HEK293T (cell line): Measurements from ENCODE around the gene AKIRIN2.

Experiments
- ARNT ChIP-seq: fragments of 450-650 bp; IDR thresholded peaks from 2 replicates; pipeline ENCODE4 v1.6.1; 2017; ENCODE audit warnings: mild to moderate bottlenecking
- BHLHE40 ChIP-seq: fragments of 450-650 bp; IDR thresholded peaks from 2 replicates; pipeline ENCODE4 v1.6.1; 2016; ENCODE audit warnings: mild to moderate bottlenecking, moderate library complexity, borderline replicate concordance
- CTBP1 ChIP-seq: fragments of 450-650 bp; IDR thresholded peaks from 2 replicates; pipeline ENCODE4 v1.6.1; 2016; ENCODE audit warnings: borderline replicate concordance
- ELF4 ChIP-seq: fragments of 450-650 bp; IDR thresholded peaks from 2 replicates; pipeline ENCODE4 v1.6.1; 2017; ENCODE audit warnings: antibody characterized with exemption
- FOXK2 ChIP-seq: fragments of 450-650 bp; IDR thresholded peaks from 2 replicates; pipeline ENCODE4 v1.6.1; 2016; ENCODE audit warnings: mild to moderate bottlenecking
- FOXM1 ChIP-seq: fragments of 450-650 bp; IDR thresholded peaks from 2 replicates; pipeline ENCODE4 v1.6.1; 2017; ENCODE audit warnings: mild to moderate bottlenecking, borderline replicate concordance
- HDGF ChIP-seq: fragments of 450-650 bp; IDR thresholded peaks from 2 replicates; pipeline ENCODE4 v1.6.1; 2017; ENCODE audit warnings: antibody characterized with exemption, borderline replicate concordance
- L3MBTL2 ChIP-seq: fragments of 450-650 bp; conservative IDR thresholded peaks from 2 replicates; pipeline ENCODE4 v1.6.1; 2016; ENCODE audit warnings: mild to moderate bottlenecking
- NFRKB ChIP-seq: fragments of 450-650 bp; IDR thresholded peaks from 2 replicates; pipeline ENCODE4 v1.6.1; 2016; ENCODE audit warnings: mild to moderate bottlenecking, moderate library complexity
- SP1 ChIP-seq: fragments of 450-650 bp; IDR thresholded peaks from 2 replicates; pipeline ENCODE4 v1.6.1; 2017
- TARDBP ChIP-seq: fragments of 450-650 bp; IDR thresholded peaks from 2 replicates; pipeline ENCODE4 v1.6.1; 2016

GRCh38 chr6:87722540-87723169, 20.6 kb upstream of the AKIRIN2 start:
- TF ChIP-seq FOXM1 (no peak), ARNT (no peak), HDGF (no peak), BHLHE40 (no peak), FOXK2 (no peak), TARDBP (no peak), SP1 (no peak), CTBP1 (no peak), ELF4 (no peak), L3MBTL2 (no peak), NFRKB (no peak)
